Fibroblast of skin of left quadriceps (primary cell): ENCODE measurements around the gene SCAF11.

Experiments
- DNase-seq, 2 experiments: peaks; one replicate each; pipeline ENCODE4 v3.0.0-alpha.2; 2013; ENCODE audit warnings: low read depth in 2 of 2

Gene SCAF11

GRCh38 chr12:45913631-45914030, 76.7 kb downstream of the SCAF11 start:
- DNase-seq, result no peak

DNA sequence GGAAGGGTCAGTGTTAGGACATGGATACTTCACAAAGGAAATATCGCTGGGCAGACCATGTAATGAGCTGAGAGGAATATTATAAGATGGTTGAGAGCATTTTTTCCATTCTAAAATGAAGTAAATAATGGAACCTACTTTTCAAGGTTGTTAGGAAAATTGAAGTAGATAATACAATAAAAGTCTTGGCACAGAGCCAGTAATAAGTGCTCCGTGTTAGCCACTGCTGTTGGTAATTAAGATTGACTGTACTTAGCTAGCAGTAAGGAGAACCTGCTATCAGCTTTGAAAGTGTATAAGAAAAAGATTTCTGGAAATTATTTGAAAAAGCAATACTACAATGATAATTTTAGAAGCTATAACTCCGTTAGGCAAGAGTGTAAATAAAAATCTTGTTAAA, 77.6 kb downstream of the SCAF11 start:
- DNase-seq, result no peak

GRCh38 chr12:45909041-45909713, 81.2 kb downstream of the SCAF11 start:
- DNase-seq, result no peak

- DNase-seq, result no peak
Measured at GRCh38 chr12:45907955-45908354, 82.4 kb downstream of the SCAF11 start.

DNA sequence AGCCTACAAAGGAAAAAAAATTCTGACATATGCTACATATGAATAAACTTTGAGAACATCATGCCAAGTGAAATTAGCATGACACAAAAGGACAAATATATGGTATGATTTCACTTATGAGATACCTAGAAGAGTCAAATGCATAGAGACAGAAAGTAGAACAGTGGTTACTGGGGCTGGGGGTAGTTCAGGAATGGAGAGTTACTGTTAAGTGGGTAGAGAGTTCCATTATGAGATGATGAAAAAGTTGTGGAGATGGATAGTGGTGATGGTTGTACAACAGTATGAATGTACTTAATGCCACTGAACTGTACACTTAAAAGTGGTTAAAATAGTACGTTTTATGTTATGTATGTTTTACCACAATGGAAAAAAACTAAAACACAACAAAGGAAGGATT, 92.3 kb downstream of the SCAF11 start:
- no peak for DNase-seq

GRCh38 chr12:45895961-45896360, 94.4 kb downstream of the SCAF11 start:
- DNase-seq, result no peak

GRCh38 chr12:45893240-45893639, 97.1 kb downstream of the SCAF11 start:
- DNase-seq, result no peak

DNA sequence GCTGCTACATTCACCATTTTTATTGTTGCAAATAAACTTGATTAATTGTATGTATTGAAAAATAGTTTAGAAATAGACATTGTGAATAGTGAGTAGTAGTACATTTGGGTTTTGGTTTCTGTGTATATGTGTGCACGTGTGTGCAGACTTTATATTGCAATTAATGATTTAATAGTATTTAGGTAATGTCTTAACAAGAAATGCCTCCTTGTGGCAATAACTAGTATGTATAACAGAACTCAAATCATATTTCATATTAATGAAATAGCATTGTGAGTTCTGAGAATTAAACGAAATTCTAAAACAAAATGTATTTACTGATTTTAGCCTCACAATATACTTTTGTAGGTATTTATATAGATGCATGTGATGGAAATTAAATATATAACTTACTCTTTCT, 100.1 kb downstream of the SCAF11 start:
- no peak for DNase-seq

DNA sequence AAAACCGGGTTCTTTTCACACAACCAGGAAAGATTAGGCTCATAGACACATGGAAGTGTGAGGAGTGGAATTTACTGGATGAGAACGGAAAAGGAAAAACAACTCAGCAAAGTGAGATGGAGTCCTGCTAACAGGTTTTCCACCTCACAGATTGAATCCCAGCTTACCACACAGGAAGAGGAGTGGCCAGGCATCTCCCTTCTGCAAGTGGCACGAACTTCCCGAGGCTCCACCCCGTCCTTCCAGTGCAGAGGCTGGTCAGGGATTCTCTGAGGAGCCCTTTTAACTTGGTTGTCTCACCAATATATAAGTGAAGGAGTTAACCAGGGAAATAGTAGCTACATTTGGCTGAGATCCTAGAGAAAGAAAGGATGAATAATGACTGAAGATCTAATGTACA, 102.8 kb downstream of the SCAF11 start:
- no peak for DNase-seq

DNA sequence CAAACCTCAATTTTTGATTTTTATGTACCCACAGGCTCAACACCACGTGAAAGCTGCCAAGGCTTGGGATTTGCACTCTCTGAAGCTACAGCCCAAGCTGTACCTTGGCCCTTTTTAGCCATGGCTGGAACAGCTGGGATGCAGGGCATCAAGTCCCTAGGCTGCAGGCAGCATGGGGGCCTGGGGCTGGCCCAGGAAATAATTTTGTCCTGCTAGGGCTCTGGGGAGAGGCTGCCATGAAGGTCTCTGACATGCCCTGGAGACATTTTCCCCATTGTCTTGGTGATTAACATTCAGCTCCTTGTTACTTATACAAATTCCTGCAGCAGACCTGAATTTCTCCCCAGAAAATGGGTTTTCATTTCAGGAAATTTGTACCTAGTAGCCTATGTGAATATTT, 103.7 kb downstream of the SCAF11 start:
- DNase-seq, result no peak

DNA sequence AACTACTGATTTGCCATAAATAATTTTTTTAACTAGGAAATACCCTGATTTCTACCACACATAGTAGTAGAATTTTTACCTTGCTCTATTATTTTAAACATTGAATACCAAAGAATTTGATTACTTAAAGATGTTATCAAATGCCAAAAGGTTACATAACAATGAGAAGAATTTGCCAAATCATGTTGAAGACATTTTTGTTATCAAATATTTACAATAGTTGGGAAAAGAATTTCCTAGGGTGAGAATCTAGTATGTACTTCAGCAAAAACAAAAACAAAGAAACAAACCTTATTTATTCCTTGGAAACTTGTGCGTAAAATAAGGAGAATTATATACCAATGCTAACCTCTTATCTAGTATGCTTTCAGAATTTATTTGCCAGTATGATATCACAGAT, 107.2 kb downstream of the SCAF11 start:
- no peak for DNase-seq

- no peak for DNase-seq
Measured at GRCh38 chr12:45880533-45880932, 109.8 kb downstream of the SCAF11 start.

DNA sequence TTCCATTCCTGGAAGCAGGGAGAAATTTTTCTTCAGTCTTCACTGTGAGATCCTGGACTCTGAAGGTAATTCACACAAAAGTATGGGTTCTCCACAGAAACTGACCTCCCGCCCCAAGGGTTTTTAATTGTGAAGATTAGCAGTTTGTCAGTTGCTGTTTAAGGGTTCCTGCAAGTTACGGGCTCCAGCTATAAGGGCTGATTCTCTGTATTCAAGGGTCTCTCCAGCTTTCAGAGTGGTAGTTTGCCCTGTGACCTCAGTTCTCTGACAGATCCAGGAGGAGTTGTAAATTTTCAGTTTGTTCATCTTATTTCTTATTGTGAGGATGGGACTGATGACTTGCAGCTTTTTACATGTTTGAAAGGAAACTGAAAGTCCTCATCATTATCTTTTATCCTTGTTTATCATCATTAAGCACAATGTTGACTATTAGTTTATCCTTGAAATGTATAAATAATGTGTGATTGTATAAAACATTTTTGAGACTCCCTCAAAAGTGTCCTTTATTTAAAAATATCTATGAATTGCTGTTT, 110.9 kb downstream of the SCAF11 start:
- no peak for DNase-seq

- DNase-seq, result no peak
Measured at GRCh38 chr12:45878630-45879255, 111.6 kb downstream of the SCAF11 start.

DNA sequence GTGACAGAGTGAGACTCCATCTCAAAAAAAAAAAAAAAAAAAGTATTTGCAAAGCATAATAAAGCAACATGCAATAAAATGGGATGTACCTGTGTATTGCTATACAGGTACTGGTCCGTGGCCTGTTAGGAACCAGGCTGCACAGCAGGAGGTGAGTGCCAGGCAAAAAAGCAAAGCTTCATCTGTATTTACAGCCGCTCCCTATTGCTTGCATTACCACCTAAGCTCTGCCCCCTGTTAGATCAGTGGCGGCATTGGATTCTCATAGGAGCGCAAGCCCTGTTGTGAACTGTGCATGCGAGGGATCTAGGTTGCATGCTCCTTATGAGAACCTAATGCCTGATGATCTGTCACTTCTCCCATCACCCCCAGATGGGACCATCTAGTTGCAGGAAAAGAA, 113.3 kb downstream of the SCAF11 start:
- DNase-seq, result no peak

DNA sequence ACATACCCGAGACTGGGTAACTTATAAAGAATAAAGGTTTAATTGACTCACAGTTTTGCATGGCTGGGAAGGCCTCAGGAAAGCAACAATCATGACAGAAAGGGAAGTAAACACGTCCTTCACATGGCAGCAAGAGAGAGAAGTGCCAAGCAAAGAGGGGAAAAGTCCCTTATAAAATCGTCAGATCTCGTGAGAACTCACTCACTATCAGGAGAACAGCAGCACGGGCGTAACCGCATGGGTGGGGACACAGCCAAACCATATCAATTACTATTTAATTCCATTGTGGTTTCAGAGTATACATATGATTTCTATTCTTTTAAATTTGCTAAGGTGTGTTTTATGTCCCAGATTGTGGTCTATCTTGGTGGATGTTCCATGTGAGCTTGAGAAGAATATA, 117.9 kb downstream of the SCAF11 start:
- no peak for DNase-seq
